22Rv1 (cell line): ENCODE results near the gene IMMP2L.

Source experiments
- ZFX ChIP-seq: fragments of 450-650 bp; IDR thresholded peaks from 2 replicates; pipeline ENCODE4 v1.6.1; 2017; ENCODE audit warnings: antibody characterized with exemption, borderline replicate concordance
- TF ChIP-seq, protein P1 (sequence below): fragments of 450-650 bp; IDR thresholded peaks from 2 replicates; pipeline ENCODE4 v1.5.1; 2017; ENCODE audit warnings: mild to moderate bottlenecking

DNA sequence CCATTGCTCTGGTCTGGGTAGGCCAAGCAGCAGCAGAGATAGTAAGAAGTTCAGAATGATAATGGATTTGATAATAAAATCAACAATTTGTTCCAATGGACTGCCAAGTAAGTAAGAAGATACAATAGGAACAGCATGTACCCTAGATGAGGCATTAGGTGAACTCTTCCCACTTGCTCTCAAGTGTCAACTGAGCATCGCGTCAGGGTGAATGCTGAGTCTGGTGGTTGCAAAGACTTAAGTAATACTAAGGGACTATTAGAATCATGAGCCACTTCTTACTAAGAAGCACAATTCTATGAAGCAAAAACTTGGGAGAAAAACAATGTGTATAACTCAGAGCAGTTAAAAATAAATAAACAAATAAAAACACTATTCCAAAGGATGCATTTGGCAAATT lies 416.8 kb downstream of the IMMP2L start:
- TF ChIP-seq, protein P1, sequence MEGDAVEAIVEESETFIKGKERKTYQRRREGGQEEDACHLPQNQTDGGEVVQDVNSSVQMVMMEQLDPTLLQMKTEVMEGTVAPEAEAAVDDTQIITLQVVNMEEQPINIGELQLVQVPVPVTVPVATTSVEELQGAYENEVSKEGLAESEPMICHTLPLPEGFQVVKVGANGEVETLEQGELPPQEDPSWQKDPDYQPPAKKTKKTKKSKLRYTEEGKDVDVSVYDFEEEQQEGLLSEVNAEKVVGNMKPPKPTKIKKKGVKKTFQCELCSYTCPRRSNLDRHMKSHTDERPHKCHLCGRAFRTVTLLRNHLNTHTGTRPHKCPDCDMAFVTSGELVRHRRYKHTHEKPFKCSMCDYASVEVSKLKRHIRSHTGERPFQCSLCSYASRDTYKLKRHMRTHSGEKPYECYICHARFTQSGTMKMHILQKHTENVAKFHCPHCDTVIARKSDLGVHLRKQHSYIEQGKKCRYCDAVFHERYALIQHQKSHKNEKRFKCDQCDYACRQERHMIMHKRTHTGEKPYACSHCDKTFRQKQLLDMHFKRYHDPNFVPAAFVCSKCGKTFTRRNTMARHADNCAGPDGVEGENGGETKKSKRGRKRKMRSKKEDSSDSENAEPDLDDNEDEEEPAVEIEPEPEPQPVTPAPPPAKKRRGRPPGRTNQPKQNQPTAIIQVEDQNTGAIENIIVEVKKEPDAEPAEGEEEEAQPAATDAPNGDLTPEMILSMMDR = no peak
- TF ChIP-seq ZFX = no peak
